Measurements from ENCODE around the gene KMT2C.

KMT2C gene

DNA sequence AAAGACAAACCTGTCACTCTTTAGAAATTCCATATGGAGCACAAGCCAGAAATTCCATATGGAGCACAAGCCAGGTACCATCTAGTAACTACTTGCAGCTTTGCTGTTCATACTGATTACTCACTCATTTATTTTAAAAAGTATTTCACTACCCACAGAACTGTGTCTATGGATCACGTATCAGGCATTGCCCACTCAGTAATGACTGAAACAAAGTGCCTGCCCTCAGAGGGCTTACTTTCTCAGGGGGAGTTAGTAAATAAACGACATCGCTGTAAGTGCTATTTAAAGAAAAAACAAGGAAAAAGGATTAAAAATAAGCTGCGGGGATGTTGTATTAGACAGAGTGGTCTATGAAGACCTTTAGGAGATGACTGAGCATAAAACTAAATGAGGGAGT is 239.4 kb downstream of the KMT2C start:
- DNase-seq, result no peak

DNA sequence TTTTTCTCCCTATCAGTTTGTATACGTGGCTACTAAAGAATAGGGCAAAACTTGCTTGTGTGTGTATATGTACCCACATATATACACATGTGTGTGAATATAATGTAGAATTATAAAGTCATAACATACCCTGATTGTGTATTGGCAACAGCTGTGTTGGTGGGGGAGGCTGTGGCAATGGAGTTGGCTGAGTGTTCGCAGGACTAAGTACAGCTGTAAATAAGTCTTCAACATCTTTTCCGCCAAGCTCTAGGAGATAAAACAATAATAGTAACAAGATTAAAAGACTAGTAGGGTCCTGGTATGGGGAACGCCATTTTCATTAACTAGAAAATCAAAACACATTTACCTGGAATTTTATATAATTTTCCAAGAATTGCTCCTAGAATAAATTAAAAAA is 241.9 kb downstream of the KMT2C start:
- DNase-seq, result no peak

DNA sequence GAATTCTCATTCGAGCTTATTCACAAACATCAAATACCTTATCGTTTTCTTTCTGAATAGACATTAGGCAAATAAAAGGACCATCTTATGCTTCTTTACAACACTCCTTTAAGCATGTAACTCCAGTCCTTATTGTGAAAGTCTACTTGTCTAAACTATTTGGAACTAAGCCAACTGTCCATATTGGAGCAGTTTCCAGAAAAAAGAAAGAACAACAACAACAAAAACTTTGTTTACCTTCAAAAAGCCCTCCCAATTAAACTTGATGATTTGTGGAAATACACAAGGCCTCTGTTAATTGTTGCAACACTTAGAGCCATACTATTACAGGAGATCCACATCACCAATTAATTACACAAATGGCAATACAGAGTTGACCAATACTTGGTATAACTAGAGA is 246.7 kb downstream of the KMT2C start:
- no peak for DNase-seq

DNA sequence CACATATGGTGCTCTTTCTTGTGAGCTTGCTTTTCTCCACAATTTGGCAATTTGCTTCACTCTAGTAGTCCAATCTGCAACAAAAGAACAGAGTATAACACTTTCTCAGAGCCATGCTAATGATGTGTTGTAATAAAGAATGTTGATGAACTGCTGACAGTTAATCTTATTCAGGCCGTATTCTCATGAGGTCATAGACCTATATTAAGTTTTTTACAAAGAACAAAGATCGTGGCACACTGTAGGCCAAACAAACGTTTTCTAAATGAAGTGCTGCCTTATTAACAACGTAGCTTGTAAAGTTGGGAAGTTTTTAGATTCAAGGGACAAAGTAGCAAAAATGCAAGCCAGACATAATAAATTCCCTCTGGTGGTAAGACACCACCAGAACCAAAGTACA is 250.2 kb downstream of the KMT2C start:
- no peak for DNase-seq

DNA sequence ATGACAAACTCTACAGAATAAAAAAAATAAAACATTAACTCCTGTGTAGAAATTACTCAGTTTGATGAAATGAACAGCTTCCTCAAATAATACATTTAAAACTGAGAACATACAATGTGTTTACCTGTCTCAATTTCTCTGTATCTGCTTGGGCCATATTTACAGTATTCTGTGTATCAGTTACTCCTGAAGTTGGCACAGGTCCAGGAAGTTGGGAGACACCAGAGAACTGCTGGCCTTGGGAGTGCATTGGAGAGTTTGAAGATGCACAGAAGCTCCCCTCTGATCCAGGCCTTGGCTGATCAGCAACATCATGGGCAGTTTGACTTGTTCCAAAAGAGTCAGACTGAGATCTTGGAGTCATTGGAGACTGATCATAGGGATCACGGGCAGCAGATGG is 255.2 kb downstream of the KMT2C start:
- no peak for DNase-seq

DNA sequence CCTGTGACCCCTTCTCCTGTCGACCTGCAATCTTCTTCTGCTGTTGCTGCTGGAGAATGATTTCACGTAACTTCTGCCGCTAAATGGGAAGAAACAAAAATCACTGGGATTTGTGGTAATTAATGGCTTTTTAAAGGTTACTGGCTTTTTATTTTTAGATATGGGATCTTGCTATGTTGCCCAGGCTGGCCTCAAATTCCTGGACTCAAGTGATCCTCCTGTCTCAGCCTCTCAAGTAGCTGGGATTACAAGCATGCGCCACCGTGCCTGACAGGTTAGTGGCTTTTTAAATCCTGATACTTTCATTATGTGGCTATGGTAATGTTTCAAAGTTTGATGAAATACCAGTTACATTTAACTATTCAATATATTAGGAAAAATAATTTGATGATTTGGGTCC is 255.8 kb downstream of the KMT2C start:
- no peak for DNase-seq

DNA sequence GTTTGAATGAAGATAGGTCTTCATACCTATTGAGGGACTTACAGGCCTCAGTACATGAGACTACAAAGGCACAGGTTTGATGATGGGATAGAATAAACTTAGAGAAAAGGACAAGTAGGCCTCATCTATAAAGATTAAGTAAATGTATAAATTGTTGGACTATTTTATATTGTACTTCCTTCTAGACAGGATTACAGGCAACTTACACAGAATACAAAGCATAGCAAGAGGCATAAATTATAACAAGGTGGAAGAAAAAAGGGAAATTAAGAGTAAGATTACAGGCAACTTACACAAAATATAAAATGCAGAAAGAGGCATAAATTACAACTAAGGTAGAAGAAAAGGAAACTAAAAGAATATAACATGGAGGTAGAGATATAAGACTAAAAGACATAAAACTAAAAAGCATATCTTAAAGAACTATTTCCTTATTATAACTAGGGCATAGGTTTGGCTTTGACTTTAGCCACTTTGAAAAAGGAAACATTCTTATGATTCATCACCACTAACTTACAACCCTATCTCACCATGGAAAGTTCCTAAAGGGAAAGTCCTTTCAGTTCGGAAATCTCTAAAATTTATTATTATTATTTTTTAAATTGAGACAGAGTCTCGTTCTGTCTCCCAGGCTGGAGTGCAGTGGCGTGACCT is 257.3 kb downstream of the KMT2C start:
- DNase-seq, result no peak

DNA sequence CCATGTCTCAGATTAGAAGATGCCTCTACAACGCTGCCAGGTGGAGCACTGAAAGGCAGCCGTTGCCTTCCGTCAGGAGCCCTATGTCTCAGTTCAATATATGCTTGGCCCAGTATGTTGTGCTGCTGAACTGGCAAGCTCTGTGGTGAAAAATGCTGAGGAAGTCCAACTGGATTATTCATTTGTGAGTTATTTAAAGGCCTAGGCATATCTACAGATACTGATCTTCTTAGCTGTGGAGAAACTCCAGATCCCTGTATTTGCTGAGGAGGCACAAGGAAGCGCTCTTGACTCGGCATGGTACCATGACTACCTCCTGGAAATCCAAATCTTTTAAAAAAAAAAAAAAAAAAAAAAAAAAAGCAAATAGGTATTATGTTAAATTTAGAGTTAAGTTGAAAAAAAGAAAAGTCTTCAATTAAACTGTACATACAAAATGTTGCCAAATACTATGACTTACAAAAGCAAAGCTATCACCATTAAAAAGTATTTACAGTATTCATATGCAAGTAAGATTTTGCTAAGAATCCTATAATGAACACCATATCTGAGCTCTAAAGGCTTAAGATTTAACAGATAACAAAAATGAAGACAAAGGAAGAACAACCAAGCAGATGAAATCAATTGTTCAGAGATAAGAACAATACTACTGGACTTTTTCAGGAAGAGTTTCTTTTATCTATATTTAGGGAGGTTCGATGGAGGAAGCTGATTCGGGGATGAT is 258.0 kb downstream of the KMT2C start:
- no peak for DNase-seq

DNA sequence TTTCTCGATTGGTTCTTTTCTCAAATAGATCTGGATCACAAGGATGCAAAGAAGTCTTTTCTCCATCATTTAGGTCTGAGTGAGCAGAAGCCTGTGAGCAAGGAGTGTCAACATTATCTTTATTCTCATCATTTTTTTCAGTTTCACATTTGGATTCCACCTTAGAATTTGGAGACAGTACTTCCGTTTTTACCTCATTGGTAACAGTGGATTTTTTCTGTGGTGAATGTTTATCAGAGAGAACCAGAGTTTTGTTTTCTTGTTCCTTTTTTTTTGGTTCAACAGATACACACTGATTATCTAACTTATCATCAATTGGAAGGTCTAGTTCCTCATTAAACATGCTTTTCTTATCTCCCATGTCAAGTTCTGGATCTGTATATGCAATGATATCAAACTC is 259.0 kb downstream of the KMT2C start:
- no peak for DNase-seq

DNA sequence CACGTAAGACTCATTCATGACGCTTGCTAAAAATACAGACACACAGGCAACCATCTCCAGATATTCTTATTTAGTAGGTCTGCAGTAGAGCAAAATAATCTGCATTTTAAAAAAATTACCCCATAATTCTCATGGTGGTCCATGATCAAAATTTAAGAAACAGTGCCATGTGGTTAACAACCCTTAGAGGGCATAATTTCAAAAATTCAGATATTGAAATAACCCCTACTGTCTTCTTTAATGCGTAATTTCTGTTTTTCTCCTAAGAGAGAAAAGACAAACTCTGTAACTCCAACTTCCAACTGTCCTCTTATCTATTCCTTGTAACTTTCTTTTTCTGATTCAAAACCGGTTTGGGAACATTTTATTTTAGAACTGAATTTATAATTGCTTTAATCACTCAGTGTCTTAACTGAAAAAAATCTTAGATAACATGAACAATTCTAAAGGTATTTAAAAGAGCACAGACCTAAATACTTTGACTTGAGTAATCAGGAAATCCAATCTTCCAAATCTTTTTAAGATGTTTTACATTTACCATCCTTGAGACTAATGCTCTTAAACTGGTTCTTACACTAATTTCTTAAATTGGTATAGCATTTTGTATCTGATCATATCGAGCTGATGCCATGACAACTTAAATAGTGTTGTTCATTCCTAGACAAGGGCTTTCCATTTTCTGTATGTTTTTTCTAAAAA is 262.3 kb downstream of the KMT2C start:
- DNase-seq, result no peak

DNA sequence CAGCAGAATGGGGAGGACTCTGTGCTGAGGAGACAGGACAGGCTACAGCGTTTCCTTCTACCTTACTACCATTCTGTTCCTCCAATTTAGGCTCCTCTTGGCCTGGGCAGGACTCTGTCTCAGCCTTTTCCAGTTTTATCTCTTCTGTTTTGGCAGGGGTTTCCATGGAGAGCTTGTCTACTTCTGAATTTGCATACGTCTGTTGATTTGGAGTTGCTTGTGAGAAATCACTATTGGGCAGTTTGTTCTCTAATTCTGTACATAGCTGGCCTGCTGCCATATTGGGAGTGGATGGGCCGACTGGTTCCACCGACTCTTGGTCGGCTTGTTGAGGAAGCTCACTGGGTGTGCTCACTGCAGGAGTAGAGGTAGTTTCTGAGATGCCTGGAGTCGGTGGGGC is 273.5 kb downstream of the KMT2C start:
- DNase-seq, result no peak

DNA sequence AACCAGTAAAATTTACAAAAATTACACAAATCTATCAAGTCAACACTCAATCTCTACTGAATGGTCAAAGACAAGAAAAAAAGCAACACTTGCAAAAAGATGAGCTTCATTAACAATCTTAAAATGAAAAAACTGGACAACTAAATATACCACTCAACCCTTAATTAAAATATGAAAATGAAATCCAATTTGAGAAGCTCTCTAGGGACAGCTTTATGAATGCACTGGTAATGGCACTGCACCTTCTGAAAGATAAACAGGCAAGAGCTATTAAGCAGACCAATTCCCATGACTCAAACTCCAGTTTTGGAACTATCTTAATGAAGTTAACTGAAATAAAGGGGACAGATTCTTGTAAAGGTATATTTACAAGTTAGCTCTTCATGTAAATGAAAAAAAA is 274.6 kb downstream of the KMT2C start:
- DNase-seq, result no peak

DNA sequence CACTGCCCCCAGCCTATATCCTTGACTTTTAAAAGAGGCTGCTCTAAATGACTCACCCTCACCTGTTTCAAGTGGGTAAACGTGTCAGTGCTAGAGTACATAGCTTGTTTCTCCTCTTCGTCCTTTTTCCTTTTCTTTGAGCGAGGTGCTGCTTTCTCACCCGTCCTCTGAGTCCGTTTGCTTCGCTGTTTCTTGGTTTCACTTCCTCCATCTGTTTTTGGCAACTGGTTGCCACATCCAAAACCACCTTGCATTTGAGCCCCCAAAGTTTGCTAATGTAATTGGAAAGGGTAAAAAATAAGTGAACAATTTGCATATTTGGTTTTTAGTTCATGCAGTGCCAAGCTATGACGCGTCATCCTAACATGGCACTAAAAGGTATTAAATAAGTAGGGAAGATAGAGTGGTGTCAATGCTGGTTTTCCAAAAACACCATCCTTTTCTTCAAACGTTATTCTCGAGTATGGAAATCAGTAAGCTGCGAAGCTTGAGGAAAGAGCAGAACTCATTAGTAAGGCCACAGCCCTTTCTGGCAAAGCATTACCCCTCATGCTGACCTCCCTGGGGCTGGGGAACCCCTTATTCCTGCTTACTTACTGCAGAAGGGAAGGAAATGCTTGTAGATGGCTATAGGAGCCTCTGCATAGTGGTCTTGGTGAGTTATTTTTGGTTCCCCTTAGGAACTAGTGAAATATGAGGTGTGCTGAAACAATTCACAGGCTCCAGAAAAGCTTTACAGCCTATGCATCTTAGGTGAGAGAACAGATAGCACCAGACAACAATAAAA is 276.8 kb downstream of the KMT2C start:
- peak; percentile 27 to 31 for DNase-seq

DNA sequence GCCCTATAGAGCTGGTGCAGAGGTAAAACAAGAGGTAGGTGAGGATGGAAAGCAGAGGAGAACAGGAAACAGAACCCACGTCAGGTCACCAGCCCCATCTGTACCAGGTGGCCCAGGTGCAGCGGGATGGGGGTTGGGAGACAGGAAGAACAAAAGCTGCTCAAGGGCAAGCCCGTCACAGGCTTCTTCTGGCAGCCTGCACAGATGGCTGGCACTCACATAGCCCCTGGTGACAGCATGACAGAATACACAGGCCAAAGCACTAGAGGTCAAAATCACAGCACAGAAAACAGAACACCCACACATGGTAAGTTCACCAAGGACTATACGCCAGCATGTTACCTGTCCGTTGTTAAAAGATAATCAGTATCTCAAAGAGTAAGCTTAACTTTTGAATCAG is 283.5 kb downstream of the KMT2C start:
- DNase-seq, result no peak

DNA sequence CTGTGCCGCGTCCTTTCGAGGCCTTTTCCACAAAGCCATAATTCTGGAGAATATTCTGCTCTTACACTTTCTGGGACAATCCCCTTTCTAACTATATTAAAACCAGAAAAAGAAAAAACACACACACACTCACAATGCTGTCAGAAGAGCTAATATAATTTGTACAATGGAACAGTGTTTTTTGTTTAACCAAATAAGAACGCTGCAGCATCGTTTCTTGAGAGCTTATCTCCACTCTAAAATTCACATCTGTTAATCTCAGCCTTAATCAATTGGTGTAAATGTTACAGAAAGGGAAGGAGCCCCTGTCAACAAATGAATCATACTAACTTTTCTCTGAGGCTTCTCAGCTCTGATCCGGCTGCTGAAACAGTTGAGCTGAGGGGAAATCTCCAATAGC is 286.4 kb downstream of the KMT2C start:
- DNase-seq, result no peak

DNA sequence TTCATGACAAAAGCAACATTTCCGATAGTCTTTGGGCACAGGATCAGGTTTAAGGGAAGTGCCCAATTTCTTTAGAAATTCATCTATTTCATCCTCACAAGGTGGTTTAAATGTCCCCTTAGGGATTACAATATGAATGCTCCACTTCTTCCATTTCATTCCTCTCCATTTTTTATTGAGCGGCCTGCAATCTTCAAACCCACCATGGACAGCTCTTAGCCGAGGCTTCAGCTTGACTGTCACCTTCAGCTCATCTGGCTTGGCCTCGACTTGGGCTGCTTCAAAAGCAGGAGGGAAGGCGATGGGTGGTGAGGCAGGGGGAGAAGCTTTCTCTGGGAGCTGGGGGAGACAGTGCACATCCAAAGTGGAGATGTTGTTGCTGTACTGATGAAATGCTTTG is 287.1 kb downstream of the KMT2C start:
- DNase-seq, result no peak

DNA sequence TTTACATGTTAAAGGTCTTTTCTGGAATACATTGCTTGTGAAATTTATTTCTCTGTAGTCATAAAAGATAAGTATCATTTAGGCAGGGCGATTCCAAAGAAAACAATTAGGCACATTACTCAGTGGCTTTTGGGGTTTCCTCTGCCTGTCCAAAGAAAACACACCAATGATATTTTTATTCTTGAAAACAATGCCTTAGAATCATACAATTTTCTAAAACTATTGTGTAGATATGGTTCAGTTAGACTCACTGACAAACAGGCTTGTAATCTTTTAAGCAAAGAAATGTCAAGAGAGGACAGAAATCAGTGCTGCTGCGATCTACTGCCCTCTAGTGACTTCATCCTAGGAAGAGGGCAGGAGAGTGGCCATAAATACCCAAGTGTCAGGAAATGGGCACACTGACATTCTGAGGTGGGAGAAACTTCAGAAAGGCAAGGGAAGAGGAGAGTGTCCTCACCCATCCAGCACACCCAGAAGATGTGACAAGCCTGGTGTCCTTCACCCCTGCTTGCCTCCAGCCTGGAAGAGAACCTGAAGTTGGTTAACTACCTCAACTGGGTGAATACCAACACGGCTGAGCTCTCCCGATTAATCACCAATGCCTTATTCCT is 289.8 kb downstream of the KMT2C start:
- peak; percentile 7 to 9 for DNase-seq

DNA sequence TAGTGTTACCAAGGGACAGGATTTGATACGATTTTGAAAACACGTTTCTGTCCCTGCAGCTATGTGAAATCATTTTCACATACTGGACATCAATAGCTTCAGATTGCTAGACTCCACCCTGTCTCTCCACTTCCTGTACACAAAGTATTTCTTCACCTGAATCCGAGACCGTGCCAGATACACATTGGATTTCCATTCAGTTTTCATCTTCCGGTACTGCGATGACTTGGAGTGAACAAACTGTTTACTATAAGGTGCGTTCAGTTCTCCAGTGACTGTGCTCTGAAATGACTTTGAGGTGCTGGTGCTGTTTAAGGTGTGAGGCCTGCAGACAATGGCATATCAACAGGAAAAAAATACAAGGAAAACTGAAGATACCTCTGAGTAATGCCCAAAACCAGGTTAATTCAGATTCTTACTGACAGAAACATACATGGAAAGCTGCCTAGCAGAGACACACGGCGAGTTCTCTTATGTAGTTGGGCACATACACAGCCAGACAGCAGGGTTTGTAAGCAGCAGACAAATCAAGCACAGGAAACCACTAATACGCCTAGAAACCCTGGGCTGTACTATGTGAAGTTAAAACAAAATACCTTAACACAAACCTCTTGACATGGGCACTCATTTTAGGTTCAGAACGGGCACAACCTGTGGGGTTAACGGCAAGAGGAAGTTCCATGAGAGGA is 291.1 kb downstream of the KMT2C start:
- no peak for DNase-seq

DNA sequence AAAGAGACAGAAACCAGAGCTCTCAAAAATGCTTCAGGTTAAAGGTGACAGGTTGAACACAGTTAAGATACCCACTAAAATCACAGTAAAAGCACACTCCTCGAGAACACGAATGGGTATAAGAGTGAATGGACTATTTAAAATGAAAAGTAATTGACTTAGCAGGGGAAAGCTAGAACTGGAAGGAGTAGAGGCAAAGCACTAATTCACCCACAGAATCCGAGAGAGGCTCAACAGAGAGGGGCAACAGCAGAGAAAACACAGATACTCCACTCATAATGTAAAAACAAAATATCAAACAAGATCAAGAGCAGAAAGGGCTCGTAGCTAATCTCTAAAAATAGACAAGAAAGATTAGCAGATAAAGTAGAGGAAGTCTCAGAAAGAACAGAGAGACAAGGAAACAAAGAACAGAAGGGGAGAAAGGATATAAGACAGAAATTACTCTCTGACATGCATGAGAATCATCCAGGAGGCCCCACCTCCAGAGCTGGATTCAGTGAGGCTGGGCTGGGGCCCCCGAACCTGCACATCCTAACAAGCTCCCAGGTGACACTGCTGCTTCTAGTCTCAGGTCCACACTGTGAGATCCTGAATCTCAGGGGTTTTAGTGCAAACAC is 292.7 kb downstream of the KMT2C start:
- DNase-seq, result no peak

DNA sequence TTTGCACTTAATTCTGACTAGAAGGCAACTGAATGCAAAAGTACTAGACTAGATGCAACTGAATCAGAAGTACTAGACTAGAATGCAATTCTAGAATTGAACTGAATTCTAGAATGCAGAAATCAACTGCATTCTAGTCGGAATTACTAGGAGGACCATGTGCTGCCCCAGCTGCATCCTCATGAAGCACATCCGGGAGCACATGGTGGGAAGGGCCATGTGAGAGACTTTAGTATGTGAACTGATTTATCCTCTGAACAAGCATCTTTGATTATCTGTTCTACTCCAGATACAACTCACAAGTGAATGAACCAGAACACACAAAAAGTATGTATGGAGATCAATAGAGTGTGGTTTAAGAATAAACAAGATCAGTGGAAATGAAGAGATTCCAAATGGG is 295.2 kb downstream of the KMT2C start:
- no peak for DNase-seq

DNA sequence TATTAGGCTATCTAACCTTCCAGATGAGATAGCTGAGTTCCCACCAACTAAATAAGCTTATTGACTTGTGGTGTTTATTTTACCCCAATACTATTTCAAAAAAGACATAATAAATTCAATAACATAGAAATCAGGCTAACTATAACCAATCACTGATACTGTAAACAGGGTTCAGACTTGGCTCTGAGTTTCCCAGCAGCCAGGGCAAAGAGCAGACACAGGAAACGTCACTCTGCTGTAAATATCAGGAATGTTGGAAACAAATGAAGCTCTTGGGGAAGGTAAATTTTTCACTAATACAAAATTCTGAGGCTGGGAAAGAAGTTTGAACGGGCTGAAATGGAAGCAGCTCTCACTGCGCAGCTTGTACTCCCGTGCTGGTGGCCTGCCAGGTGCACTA is 295.7 kb downstream of the KMT2C start:
- DNase-seq, result no peak
